Right atrium auricular region (tissue), 2 donors: ENCODE data around the gene EPX. TPM values are rescaled to one million over a fixed set of nuclear protein-coding genes. Genes with fewer than 3 reads are reported as not detected.

Experiments used
- DNase-seq: peaks from one replicate; pipeline ENCODE4 v3.0.0-alpha.2; 2019; ENCODE audit warnings: low spot score
- H3K27ac ChIP-seq, 2 donors: fragments of 200-600 bp; sonication (generic); 1 replicate in 1 of 2; 2 replicates in 1 of 2; pipeline ENCODE4 v1.5.1; 2016 to 2019
- H3K27me3 ChIP-seq, 2 donors: fragments of 200-600 bp; sonication (generic); one replicate each; pipeline versions ENCODE4 v1.5.1 to v1.6.0; 2017 to 2019
- H3K36me3 ChIP-seq: fragments of 200-600 bp; sonication (generic); one replicate; pipeline ENCODE4 v1.5.1; 2016
- H3K4me1 ChIP-seq, 2 donors: fragments of 200-600 bp; sonication (generic); one replicate each; pipeline versions ENCODE4 v1.5.1 to v1.6.0; 2017 to 2019
- H3K4me3 ChIP-seq, 2 donors: fragments of 200-600 bp; sonication (generic); 1 replicate in 1 of 2; 2 replicates in 1 of 2; pipeline ENCODE4 v1.5.1; 2017 to 2019; ENCODE audit warnings: mild to moderate bottlenecking in 1 of 2, moderate library complexity in 1 of 2
- H3K9me3 ChIP-seq, 2 donors: fragments of 200-600 bp; sonication (generic); one replicate each; pipeline ENCODE4 v1.5.1; 2019
- CTCF ChIP-seq, 2 donors: fragments of 200-600 bp; sonication (generic); IDR thresholded peaks; one replicate each; pipeline ENCODE4 v1.5.1; 2019; ENCODE audit warnings: antibody characterized with exemption in 2 of 2
- total RNA-seq, 2 donors: library from RNA; depleted of rRNA; stranded (reverse); fragments of >200 nt; gene quantifications; one replicate each; pipeline ENCODE4 v1.1.0, GENCODE V29; 2016

The EPX gene
- total RNA-seq, 2 donors from 2014 or later = not detected

DNA sequence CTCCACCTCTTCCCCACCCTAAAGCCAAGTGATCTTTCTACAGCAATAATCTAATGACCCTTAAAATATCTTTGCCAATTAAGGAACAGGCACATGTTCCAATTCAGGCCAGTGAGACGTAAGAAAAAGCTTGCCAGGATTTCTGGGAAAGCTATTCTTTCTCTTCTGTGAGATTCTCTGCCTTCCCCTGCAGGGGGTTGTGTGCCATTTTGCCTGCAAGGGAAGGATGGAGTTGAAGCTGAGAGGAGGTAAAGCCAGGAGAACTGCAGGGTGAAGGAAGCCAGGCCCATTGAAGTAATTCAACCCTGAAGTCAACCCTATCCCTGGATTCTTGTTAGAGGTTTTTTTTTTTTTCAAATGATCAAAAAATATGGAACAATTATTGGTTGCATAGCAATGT lies 36.9 kb downstream of the EPX start:
- Histone ChIP-seq H3K36me3 (no peaks in the 10 kb centered on the region), H3K4me3 (no peak overlapping the region), H3K4me1 (no peaks in the 10 kb centered on the region), H3K9me3 (no peaks in the 10 kb centered on the region), H3K27me3 (no peaks in the 10 kb centered on the region), H3K27ac (no peak overlapping the region)
- DNase-seq = no peak
- TF ChIP-seq CTCF (IDR thresholded peaks at IDR 0.05) = no peak

DNA sequence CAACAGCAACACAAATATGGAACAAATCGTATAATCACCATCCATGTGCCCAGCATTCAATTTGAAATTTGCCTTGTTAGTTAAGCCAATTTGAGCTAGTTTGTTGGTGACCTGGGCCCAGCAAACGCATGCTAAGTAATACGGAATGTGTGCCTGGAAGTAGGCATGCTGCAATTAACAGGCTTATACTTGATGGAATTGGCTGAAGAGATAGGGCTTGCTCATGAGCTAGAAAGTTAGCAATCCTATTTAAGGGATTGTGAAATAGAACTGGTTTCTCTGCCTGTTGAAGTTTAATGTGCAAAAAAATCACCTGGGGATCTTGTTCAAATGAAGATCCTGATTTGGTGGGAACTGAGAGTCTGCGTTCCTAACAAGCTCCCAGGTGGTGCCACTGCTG lies 37.4 kb downstream of the EPX start:
- no peak for TF ChIP-seq CTCF (IDR thresholded peaks at IDR 0.05)
- no peaks in the 10 kb centered on the region for H3K36me3 ChIP-seq
- H3K27me3 ChIP-seq = no peaks in the 10 kb centered on the region
- no peak overlapping the region for H3K4me3 ChIP-seq
- H3K9me3 ChIP-seq = no peaks in the 10 kb centered on the region
- H3K4me1 ChIP-seq = no peaks in the 10 kb centered on the region
- H3K27ac ChIP-seq = no peak overlapping the region
- no peak for DNase-seq

DNA sequence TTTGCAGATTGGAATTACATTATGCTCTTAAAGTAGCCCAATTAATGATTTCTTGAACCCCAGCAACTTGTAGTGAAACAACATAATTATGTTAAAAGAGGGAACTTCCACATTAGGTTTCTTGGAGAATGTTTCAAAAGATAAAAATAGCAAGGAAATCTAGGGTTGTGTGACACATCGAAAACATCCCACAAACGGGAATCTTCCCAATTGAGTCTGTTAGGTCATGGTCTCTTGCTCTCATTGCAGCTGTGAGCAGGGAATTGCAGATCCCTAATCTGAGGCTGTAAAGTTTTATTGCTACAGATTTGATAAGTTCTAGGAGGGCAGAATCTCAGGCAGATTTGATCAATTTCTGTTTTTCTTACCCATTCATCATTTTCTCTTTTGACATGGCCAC lies 39.1 kb downstream of the EPX start:
- Histone ChIP-seq H3K36me3 (no peaks in the 10 kb centered on the region), H3K9me3 (no peaks in the 10 kb centered on the region), H3K4me3 (no peak overlapping the region), H3K27me3 (no peaks in the 10 kb centered on the region), H3K4me1 (no peaks in the 10 kb centered on the region), H3K27ac (no peak overlapping the region)
- no peak for TF ChIP-seq CTCF (IDR thresholded peaks at IDR 0.05)
- no peak for DNase-seq

- DNase-seq = no peak
- Histone ChIP-seq H3K27ac (no peak overlapping the region), H3K4me1 (no peaks in the 10 kb centered on the region), H3K4me3 (no peak overlapping the region), H3K9me3 (no peaks in the 10 kb centered on the region), H3K27me3 (no peaks in the 10 kb centered on the region), H3K36me3 (no peaks in the 10 kb centered on the region)
- TF ChIP-seq CTCF (IDR thresholded peaks at IDR 0.05) = no peak
Observed at GRCh38 chr17:58232707-58233156, 40.2 kb downstream of the EPX start.

GRCh38 chr17:58233543-58233942 lies 41.0 kb downstream of the EPX start:
- no peak overlapping the region for H3K4me3 ChIP-seq
- no peak overlapping the region for H3K27ac ChIP-seq
- no peaks in the 10 kb centered on the region for H3K36me3 ChIP-seq
- no peaks in the 10 kb centered on the region for H3K9me3 ChIP-seq
- DNase-seq = no peak
- no peak for TF ChIP-seq CTCF (IDR thresholded peaks at IDR 0.05)
- no peaks in the 10 kb centered on the region for H3K4me1 ChIP-seq
- H3K27me3 ChIP-seq = no peaks in the 10 kb centered on the region

- DNase-seq = no peak
- Histone ChIP-seq H3K36me3 (no peaks in the 10 kb centered on the region), H3K27me3 (no peaks in the 10 kb centered on the region), H3K4me1 (no peaks in the 10 kb centered on the region), H3K27ac (no peak overlapping the region), H3K4me3 (no peak overlapping the region), H3K9me3 (no peaks in the 10 kb centered on the region)
- TF ChIP-seq CTCF (IDR thresholded peaks at IDR 0.05) = no peak
Observed at GRCh38 chr17:58234512-58234911, 42.0 kb downstream of the EPX start.
